HG02610 (cell line): ENCODE data around the gene SPSB3.

Experiments
- ATAC-seq: cut with Tn5 transposase; IDR thresholded peaks from one replicate; pipeline ENCODE4 v1.9.1; 2021; ENCODE audit warnings: mild to moderate bottlenecking, moderate library complexity; ENCODE audit not compliant: unreplicated experiment

SPSB3 gene

GRCh38 chr16:1790261-1790610 is 7.9 kb upstream of the SPSB3 start:
- ATAC-seq, result no peak

- no peak for ATAC-seq
These were observed 7.3 kb upstream of the SPSB3 start for GRCh38 chr16:1789643-1790045.

- ATAC-seq, result no peak
These were observed 6.3 kb upstream of the SPSB3 start for GRCh38 chr16:1788708-1789100.

GRCh38 chr16:1788095-1788707 is 5.8 kb upstream of the SPSB3 start:
- ATAC-seq, result no peak

- ATAC-seq, result no peak
These were observed 5.1 kb upstream of the SPSB3 start for GRCh38 chr16:1787322-1788094.

GRCh38 chr16:1787056-1787321 is 4.6 kb upstream of the SPSB3 start:
- ATAC-seq, result no peak

- ATAC-seq, result no peak
These were observed 4.1 kb upstream of the SPSB3 start for GRCh38 chr16:1786242-1787055.

- no peak for ATAC-seq
These were observed 3.4 kb upstream of the SPSB3 start for GRCh38 chr16:1785846-1786170.

- ATAC-seq, result no peak
These were observed 2.8 kb upstream of the SPSB3 start for GRCh38 chr16:1784977-1785845.

GRCh38 chr16:1781758-1782407 is 488 bp downstream of the SPSB3 start:
- ATAC-seq, result peak; percentile 4

GRCh38 chr16:1781254-1781653 is 1.1 kb downstream of the SPSB3 start:
- no peak for ATAC-seq

- no peak for ATAC-seq
These were observed 1.7 kb downstream of the SPSB3 start for GRCh38 chr16:1780677-1781072.

- no peak for ATAC-seq
These were observed 2.4 kb downstream of the SPSB3 start for GRCh38 chr16:1779741-1780676.

- no peak for ATAC-seq
These were observed 3.1 kb downstream of the SPSB3 start for GRCh38 chr16:1779234-1779701.

- ATAC-seq, result no peak
These were observed 3.9 kb downstream of the SPSB3 start for GRCh38 chr16:1778200-1779179.

- ATAC-seq, result no peak
These were observed 4.8 kb downstream of the SPSB3 start for GRCh38 chr16:1777375-1778199.

GRCh38 chr16:1776991-1777374 is 5.4 kb downstream of the SPSB3 start:
- no peak for ATAC-seq

- no peak for ATAC-seq
These were observed 5.8 kb downstream of the SPSB3 start for GRCh38 chr16:1776672-1776955.
